NCI-H187 (cell line): ENCODE results near the gene GRM5.
"Not testable (repeated sequence)": the region's sequence is repeated elsewhere in the genome, so short reads cannot be mapped to it uniquely, and the experiment has no call there.

Source experiments
- DNase-seq, 2 experiments: peaks; one replicate each; lab custom pipeline; 2025; lab: John Stamatoyannopoulos, UW

GRM5 gene

DNA sequence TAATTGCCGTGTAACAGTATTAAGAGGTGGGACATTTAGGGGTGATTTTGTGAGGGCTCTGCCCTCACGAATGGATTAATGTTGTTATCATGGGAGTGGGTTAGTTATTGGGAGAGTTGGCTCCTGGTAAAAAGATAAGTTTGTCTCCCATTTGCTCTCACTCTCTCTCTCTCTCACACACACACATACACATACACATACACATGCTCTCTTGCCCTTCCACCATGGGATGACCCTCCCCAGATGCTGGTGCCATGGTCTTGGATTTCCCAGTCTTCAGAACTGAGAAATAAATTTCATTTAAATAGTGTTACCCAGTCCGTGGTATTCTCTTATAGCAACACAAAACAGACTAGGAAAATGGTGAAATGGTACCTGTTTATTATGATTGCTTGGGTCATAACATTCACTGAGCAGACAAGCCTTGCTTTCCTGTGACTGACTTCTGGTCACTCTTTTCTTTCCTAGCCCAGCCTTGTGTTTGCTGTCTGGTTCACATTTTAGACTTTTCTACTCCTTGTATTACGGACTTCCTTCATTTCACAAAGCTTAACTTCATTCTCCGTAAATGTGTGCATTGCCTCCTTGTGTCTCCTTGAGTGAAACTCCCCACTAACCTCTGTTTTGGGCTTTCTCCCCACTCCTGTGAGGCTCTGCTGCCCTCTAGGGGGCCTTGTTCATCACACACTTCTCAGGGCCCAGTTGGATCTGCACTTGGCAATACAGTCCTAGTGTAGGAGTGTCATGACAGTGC is 521.7 kb downstream of the GRM5 start:
- DNase-seq: peak; percentile 18 to 41

- no peak for DNase-seq
Measured at GRCh38 chr11:88541006-88541405, 524.8 kb downstream of the GRM5 start.

GRCh38 chr11:88538098-88538497 is 527.7 kb downstream of the GRM5 start:
- DNase-seq: no peak

- no peak for DNase-seq
Measured at GRCh38 chr11:88537613-88538012, 528.2 kb downstream of the GRM5 start.

GRCh38 chr11:88536616-88537265 is 529.0 kb downstream of the GRM5 start:
- DNase-seq: no peak

GRCh38 chr11:88535916-88536547 is 529.8 kb downstream of the GRM5 start:
- no peak for DNase-seq

DNA sequence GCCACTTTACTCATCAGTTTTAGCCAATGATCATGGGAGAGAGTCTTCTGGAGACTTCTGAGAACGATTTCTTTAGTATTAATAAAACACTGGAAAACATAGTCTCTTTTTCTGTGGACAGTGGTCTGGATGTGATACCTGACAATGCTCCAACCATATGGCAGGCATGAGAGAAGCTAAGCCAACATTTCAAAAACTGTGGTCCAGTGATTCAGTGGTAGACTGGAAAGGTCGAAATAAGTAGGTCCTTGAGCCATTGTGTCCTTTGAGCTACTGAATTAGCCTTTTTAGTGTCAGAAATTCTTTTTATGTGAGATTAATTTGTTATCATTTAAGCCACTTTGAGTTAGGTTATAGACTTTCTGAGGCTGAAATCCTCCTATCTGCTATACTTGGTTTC is 530.5 kb downstream of the GRM5 start:
- DNase-seq: no peak

GRCh38 chr11:88534706-88535105 is 531.1 kb downstream of the GRM5 start:
- not testable (repeated sequence) for DNase-seq

GRCh38 chr11:88534185-88534584 is 531.6 kb downstream of the GRM5 start:
- no peak for DNase-seq

- DNase-seq: no peak
Measured at GRCh38 chr11:88533001-88533400, 532.8 kb downstream of the GRM5 start.

DNA sequence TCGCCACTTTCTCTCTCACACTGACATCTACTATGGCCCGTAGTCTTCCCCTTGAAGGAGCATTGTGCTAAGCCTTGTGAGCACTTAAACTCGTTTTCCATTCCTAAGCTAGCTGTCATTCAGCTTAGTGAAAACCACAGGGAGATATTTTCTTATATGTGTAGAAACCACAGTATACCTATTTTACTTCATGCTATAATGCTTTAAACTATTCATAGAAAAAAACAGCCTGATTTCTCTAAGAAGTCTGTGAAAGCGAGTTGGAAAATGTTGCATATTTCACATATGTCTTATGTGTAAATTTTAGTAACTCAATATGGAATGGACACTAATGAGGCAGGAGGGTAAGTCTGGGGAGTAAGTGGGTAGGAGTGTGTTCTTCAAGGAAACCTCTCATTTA is 534.0 kb downstream of the GRM5 start:
- DNase-seq: no peak

DNA sequence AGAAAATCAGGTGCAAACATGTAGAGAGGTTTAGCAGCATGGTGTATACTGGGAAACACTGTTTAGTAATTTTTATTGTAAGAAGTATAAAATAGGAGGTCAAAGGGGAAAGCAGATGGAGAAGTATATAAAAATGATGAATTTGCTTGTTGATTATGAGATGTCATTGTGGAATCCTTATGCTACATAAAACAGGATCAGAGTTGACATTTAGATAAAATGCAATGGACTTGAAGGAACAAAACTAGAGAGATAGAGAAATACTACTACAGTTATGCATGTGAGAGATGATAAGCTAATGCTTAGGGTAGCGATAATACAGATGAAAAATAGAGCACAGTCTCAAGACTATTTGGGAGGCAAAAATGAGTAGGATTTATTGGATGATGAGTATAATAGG is 536.4 kb downstream of the GRM5 start:
- DNase-seq: no peak

- no peak for DNase-seq
Measured at GRCh38 chr11:88523386-88524071, 542.3 kb downstream of the GRM5 start.

DNA sequence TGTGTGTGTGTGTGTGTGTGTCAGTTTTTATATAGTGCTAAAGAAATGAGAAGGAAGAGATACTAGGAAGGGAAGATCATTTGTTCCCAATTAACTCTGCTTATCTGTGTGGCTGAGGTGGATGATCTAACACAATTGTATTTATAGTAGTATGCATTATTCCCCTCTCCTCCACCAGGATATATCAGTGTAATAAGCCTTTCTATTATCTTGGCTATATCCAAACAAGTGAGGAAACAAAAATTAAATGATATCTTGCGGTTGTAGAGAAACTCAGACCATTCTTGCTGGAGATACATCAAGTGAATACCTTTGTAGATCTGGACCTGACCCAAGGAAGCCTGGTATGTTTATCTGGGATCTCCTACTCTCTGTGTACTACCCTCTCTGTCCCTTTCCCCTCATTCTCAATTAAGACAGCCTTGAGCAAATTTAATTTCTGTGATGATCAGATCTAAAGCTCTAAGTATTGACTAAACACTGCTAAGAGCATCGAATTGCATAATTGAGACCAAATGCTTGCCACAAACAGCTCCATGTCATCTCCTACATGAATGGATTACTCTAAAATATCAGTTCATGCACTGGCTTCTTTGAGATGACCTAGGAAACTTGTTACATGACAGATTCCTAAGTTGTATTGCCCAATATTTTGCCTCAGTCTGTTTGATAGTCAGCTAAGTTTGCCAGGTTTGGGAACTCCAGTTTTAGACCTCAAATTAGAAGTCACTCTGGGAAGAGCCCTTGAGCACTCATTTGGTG is 543.0 kb downstream of the GRM5 start:
- no peak for DNase-seq

DNA sequence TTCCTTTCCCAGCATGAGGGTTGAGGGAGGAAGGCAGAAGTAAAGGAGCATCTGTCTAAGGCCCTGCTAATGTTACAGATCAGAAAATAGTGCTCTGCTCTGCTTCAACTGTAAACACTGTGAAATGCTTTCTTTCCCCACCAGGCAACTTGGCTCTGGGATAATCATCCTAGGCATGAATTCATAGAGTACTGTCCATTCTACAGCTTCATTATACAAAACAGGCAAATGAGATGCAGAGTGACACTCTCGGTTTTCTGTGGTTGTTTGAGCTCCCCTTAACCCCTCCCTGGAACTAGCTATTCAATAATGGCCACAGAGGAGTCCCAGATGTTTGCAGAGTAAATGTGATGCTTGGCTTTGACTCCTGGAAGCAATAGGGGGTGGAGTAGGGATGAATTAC is 544.0 kb downstream of the GRM5 start:
- DNase-seq: no peak

DNA sequence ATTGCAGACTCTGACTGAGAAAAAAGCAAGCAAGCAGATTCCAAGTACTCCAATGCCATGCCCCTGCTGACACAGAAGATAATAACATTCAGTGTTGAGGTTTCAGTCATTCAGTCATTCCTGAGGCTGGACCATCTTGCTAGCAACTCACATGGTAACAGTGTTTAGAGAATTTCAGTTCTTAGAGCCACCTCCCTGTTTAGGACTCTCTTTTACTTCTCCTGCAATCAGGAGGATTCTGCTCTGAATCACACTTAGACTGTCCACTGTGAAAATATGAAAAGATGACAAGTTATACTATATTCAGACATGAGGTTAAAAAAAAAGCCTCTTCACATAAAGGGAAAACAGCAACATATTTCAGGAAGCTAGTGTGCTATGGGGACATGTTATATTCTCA is 544.4 kb downstream of the GRM5 start:
- DNase-seq: no peak

GRCh38 chr11:88520391-88520790 is 545.4 kb downstream of the GRM5 start:
- no peak for DNase-seq

- no peak for DNase-seq
Measured at GRCh38 chr11:88515002-88515401, 550.8 kb downstream of the GRM5 start.

- no peak for DNase-seq
Measured at GRCh38 chr11:88511006-88511405, 554.8 kb downstream of the GRM5 start.

DNA sequence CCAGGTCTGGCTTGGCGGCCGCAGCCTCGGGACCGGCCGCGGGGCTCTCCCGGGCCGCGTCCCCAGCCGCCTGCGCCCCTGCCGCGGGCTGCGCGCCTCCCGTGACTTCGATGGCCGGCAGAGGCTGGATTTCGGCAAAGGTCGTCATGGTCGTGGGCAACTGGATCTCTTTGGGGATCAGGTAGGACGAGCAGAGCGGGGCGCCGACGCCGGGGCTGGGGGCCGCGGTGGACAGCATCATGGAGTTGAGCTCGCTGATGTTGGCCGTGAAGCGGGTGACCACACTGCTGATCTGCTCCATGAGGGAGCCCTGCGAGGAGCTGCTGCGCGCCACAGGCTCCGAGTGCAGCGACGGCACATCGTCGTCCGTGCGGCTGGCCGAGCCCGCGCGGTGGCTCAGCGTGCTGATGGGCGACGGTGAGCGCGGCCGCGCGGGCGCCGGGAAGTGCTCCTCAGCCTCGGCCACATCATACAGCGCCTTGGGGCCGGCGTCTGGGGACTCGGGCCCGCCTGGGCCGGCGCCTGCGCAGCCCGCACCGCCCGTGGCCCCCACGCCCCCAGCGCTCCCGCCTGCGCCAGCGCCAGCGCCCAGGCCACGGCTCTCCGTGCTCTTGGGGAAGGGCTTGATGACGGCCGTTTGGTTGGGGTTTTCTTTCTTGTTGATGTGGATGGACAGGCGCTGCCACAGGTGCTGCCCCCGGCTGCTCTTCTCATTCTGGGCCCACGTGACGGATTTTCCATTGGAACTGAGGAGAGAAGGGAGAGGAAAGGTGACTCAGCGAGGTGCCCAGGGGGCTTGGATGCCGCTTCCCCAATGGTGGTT is 556.8 kb downstream of the GRM5 start:
- no peak for DNase-seq

- no peak for DNase-seq
Measured at GRCh38 chr11:88508418-88508758, 557.4 kb downstream of the GRM5 start.
